ENCODE results near the gene WDR5B.
A peak's percentile ranks its signal among the peaks of the same experiment; 100 is the strongest.

Gene WDR5B

GRCh38 chr3:122410111-122410510 lies 5.8 kb downstream of the WDR5B start:
- Histone ChIP-seq H3K9me3 (ENCODE audit: control insufficient read depth, low read length) (no peaks in the 10 kb centered on the region), H3K36me3 (ENCODE audit: control insufficient read depth, insufficient read depth, low read length) (peaks cover 6% of the 10 kb centered on the region), H3K4me1 (ENCODE audit: control insufficient read depth, insufficient read depth, low read length, poor library complexity, severe bottlenecking) (no peaks in the 10 kb centered on the region), H3K27ac (ENCODE audit: low read depth, low read length, severe bottlenecking) (no peak overlapping the region), H3K4me3 (ENCODE audit: extremely low read depth, insufficient read depth, low read length, poor library complexity, severe bottlenecking) (no peak overlapping the region)
- WGBS, 2 experiments (ENCODE audit: insufficient coverage in 2 of 2): no CpG with 5 or more reads among the region's 4 CpGs

DNA sequence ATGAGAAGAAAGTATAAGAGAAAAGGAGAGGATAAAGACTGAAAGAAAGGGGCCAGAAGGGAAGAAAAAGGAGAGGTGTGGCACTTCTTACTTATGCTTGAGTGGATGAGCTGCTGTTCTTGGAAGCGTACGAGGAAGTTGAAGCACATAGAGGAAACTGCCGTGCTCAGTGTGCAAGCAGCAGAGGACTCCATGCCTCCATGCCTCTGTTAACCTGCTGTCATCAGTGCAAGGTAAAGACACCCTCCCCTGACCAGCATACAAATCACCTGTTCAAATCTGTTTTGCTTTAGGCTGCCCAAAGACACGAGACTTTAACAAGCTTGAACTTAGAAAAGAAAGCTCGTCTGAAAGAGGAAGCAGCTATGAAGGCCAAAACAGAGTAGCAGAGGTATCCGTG lies 6.4 kb downstream of the WDR5B start:
- Histone ChIP-seq H3K27ac (ENCODE audit: low read depth, low read length, severe bottlenecking) (no peak overlapping the region), H3K4me3 (ENCODE audit: extremely low read depth, insufficient read depth, low read length, poor library complexity, severe bottlenecking) (no peak overlapping the region), H3K4me1 (ENCODE audit: control insufficient read depth, insufficient read depth, low read length, poor library complexity, severe bottlenecking) (no peaks in the 10 kb centered on the region), H3K36me3 (ENCODE audit: control insufficient read depth, insufficient read depth, low read length) (peaks cover 6% of the 10 kb centered on the region), H3K9me3 (ENCODE audit: control insufficient read depth, low read length) (no peaks in the 10 kb centered on the region)
- 92 to 95% methylated on average over 6 of the region's 6 CpGs for WGBS, 2 experiments (ENCODE audit: insufficient coverage in 2 of 2)

DNA sequence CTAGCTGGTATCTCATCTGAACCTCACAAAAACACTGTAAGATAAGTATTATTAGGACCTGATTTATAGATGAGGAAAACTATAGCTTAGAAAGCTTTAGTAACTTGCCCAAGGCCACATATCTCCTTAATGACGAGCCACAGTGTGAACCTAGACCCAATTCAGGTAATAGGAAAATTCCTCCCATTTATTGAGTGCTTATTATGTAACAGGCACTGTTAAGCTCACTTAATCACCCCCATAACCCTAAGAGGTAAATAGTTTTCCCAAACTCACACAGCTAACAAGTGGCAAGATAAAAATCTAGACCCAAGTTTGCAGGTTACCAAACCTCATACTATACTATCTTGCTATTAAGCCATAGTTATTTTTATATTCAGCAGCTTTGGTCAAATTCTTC lies 7.9 kb downstream of the WDR5B start:
- Histone ChIP-seq H3K36me3 (ENCODE audit: control insufficient read depth, insufficient read depth, low read length) (peaks cover 6% of the 10 kb centered on the region), H3K4me1 (ENCODE audit: control insufficient read depth, insufficient read depth, low read length, poor library complexity, severe bottlenecking) (peaks cover 9% of the 10 kb centered on the region), H3K27ac (ENCODE audit: low read depth, low read length, severe bottlenecking) (no peak overlapping the region), H3K4me3 (ENCODE audit: extremely low read depth, insufficient read depth, low read length, poor library complexity, severe bottlenecking) (no peak overlapping the region), H3K9me3 (ENCODE audit: control insufficient read depth, low read length) (no peaks in the 10 kb centered on the region)
- WGBS, 2 experiments (ENCODE audit: insufficient coverage in 2 of 2): 83% methylated on average over 1 of the region's 1 CpG; no CpG with 5 or more reads in 1 of the 2 experiments

DNA sequence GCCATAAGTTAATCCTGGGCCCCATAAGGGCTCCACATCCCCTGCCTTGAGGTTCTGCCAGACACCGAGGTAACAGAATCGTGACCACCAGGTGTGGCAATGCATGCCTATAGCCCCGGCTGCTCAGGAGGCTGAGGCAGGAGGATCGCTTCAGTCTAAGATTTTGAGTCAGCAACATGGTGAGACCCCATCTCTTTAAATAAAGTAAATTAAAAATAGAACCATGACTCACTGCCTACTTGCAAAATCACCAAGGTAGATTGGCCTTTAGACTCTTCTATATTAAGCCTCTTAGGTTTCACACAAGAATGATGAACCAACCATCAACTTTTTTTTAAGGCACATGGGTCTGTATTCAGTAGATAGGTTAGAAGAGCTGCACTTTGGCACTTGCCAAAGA lies 9.7 kb downstream of the WDR5B start:
- no peak overlapping the region for H3K27ac ChIP-seq (ENCODE audit: low read depth, low read length, severe bottlenecking)
- no peak overlapping the region for H3K4me3 ChIP-seq (ENCODE audit: extremely low read depth, insufficient read depth, low read length, poor library complexity, severe bottlenecking)
- WGBS, 2 experiments (ENCODE audit: insufficient coverage in 2 of 2): 92 to 100% methylated on average over 2 to 3 of the region's 4 CpGs
- H3K9me3 ChIP-seq (ENCODE audit: control insufficient read depth, low read length): no peaks in the 10 kb centered on the region
- H3K36me3 ChIP-seq (ENCODE audit: control insufficient read depth, insufficient read depth, low read length): peaks cover 6% of the 10 kb centered on the region
- peaks cover 9% of the 10 kb centered on the region for H3K4me1 ChIP-seq (ENCODE audit: control insufficient read depth, insufficient read depth, low read length, poor library complexity, severe bottlenecking)

GRCh38 chr3:122405015-122405414 lies 10.8 kb downstream of the WDR5B start:
- no peak overlapping the region for H3K27ac ChIP-seq (ENCODE audit: low read depth, low read length, severe bottlenecking)
- H3K4me1 ChIP-seq (ENCODE audit: control insufficient read depth, insufficient read depth, low read length, poor library complexity, severe bottlenecking): peaks cover 9% of the 10 kb centered on the region
- peaks cover 6% of the 10 kb centered on the region for H3K36me3 ChIP-seq (ENCODE audit: control insufficient read depth, insufficient read depth, low read length)
- 94 to 100% methylated on average over 2 to 3 of the region's 3 CpGs for WGBS, 2 experiments (ENCODE audit: insufficient coverage in 2 of 2)
- H3K4me3 ChIP-seq (ENCODE audit: extremely low read depth, insufficient read depth, low read length, poor library complexity, severe bottlenecking): no peak overlapping the region
- no peaks in the 10 kb centered on the region for H3K9me3 ChIP-seq (ENCODE audit: control insufficient read depth, low read length)

DNA sequence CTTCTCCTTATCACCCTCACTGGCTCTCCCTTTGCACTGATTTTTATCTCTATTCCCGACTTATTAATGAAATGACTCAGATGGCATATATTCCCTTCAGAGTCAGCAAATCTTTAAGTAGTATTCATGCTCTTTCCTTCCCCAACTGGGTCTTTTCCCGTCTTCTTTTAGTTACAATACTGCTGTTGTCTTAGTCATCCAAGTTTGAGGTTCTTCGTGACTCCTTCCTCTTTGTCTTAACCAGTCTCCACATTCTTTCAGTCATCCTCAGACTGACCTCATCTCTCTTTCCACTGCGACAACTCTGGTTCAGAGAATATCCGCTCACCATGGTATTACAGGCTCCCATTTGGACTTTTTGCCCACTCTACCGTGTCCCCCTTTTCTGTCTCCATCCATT lies 12.4 kb downstream of the WDR5B start:
- Histone ChIP-seq H3K27ac (ENCODE audit: low read depth, low read length, severe bottlenecking) (peak overlapping the region; percentile 41), H3K4me3 (ENCODE audit: extremely low read depth, insufficient read depth, low read length, poor library complexity, severe bottlenecking) (no peak overlapping the region), H3K9me3 (ENCODE audit: control insufficient read depth, low read length) (no peaks in the 10 kb centered on the region), H3K36me3 (ENCODE audit: control insufficient read depth, insufficient read depth, low read length) (peaks cover 6% of the 10 kb centered on the region), H3K4me1 (ENCODE audit: control insufficient read depth, insufficient read depth, low read length, poor library complexity, severe bottlenecking) (peaks cover 9% of the 10 kb centered on the region)
- WGBS, 2 experiments (ENCODE audit: insufficient coverage in 2 of 2): 92 to 93% methylated on average over 6 of the region's 6 CpGs

- H3K4me1 ChIP-seq (ENCODE audit: control insufficient read depth, insufficient read depth, low read length, poor library complexity, severe bottlenecking): peaks cover 15% of the 10 kb centered on the region
- no peaks in the 10 kb centered on the region for H3K9me3 ChIP-seq (ENCODE audit: control insufficient read depth, low read length)
- 100% methylated on average over 1 of the region's 2 CpGs for WGBS, 2 experiments (ENCODE audit: insufficient coverage in 2 of 2)
Measured at GRCh38 chr3:122398920-122399319, 16.9 kb downstream of the WDR5B start.

DNA sequence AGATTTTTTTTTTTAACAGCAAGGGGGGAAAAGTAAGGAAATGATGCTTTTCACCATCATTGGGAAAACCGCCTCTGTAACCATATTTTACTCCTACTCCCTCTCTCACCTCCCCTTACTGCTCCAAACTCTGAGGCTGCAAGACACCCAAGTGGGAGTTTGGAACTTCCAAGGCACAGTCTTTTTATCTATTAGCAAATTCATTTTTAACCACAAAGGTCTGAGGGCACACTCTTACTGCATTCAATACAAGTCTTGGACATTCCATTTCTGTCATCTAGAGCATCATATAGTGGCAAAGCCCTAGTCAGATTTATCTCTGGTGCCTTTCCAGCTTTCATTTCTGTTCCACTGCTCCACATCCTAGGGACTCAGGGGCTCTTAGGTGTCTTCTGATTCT lies 18.7 kb downstream of the WDR5B start:
- no peaks in the 10 kb centered on the region for H3K36me3 ChIP-seq (ENCODE audit: control insufficient read depth, insufficient read depth, low read length)
- no peaks in the 10 kb centered on the region for H3K9me3 ChIP-seq (ENCODE audit: control insufficient read depth, low read length)
- H3K27ac ChIP-seq (ENCODE audit: low read depth, low read length, severe bottlenecking): no peak overlapping the region
- peaks cover 16% of the 10 kb centered on the region for H3K4me1 ChIP-seq (ENCODE audit: control insufficient read depth, insufficient read depth, low read length, poor library complexity, severe bottlenecking)
- 100% methylated on average over 1 of the region's 1 CpG for WGBS, 2 experiments (ENCODE audit: insufficient coverage in 2 of 2)
- H3K4me3 ChIP-seq (ENCODE audit: extremely low read depth, insufficient read depth, low read length, poor library complexity, severe bottlenecking): no peak overlapping the region

More at GRCh38 chr3:122398920-122399319, 16.9 kb downstream of the WDR5B start:
- no peak overlapping the region for H3K27ac ChIP-seq (ENCODE audit: low read depth, low read length, severe bottlenecking)
- no peak overlapping the region for H3K4me3 ChIP-seq (ENCODE audit: extremely low read depth, insufficient read depth, low read length, poor library complexity, severe bottlenecking)
- no peaks in the 10 kb centered on the region for H3K36me3 ChIP-seq (ENCODE audit: control insufficient read depth, insufficient read depth, low read length)

DNA sequence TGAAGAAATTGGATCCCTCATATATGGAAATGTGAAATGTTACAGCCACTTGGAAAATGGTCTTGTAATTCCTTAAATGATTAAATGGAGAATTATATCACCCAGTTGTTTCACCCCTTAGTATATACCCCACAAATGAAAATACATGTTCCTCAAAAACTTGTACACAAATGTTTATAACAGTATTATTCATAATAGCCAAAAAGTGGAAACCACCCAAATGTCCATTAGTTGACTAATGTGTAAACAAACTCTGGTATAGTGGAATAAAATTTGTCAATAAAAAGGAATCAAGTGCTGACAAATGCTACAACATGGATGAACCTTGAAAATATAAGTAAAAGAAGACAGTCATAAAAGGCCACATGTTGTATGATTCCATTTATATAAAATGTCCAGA lies 19.4 kb downstream of the WDR5B start:
- H3K4me1 ChIP-seq (ENCODE audit: control insufficient read depth, insufficient read depth, low read length, poor library complexity, severe bottlenecking): peaks cover 16% of the 10 kb centered on the region
- H3K36me3 ChIP-seq (ENCODE audit: control insufficient read depth, insufficient read depth, low read length): no peaks in the 10 kb centered on the region
- H3K4me3 ChIP-seq (ENCODE audit: extremely low read depth, insufficient read depth, low read length, poor library complexity, severe bottlenecking): no peak overlapping the region
- H3K27ac ChIP-seq (ENCODE audit: low read depth, low read length, severe bottlenecking): no peak overlapping the region
- H3K9me3 ChIP-seq (ENCODE audit: control insufficient read depth, low read length): no peaks in the 10 kb centered on the region

DNA sequence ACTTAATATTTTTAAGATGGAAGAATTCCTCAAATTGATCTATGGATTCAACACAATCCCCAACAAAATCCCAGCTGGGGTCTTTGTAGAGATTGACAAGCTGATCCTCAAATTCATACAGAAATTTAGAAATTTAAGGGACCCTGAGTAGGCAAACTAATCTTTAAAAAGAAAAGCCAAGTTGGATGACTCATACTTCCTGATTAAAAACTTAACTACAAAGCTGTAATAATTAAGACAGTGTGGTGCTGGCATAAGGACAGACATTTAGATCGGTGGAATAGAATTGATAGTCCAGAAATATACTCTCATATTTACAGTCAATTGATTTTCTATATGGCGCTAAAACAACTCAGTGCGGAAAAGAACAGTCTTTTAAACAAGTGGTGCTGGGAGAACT lies 20.3 kb downstream of the WDR5B start:
- no CpG with 5 or more reads among the region's 3 CpGs for WGBS, 2 experiments (ENCODE audit: insufficient coverage in 2 of 2)
- H3K4me1 ChIP-seq (ENCODE audit: control insufficient read depth, insufficient read depth, low read length, poor library complexity, severe bottlenecking): peaks cover 16% of the 10 kb centered on the region
- no peaks in the 10 kb centered on the region for H3K9me3 ChIP-seq (ENCODE audit: control insufficient read depth, low read length)

DNA sequence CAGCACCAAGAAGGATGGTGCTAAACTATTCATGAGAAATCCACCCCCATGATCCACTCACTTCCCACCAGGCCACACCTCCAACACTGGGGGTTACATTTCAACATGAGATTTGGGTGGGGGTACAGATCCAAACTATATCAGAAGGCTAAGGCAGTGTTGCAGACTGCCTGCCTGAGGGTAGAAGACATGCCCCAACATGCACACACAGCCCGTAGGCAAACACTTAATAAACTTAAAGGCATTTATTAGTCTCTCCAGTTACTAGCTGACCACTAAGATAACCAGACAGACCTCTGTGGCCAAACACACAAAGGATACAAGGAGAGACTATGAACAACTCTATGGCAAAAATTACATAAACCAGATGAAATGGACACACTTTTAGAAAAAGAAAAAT lies 21.7 kb downstream of the WDR5B start:
- Histone ChIP-seq H3K36me3 (ENCODE audit: control insufficient read depth, insufficient read depth, low read length) (no peaks in the 10 kb centered on the region), H3K4me3 (ENCODE audit: extremely low read depth, insufficient read depth, low read length, poor library complexity, severe bottlenecking) (no peak overlapping the region), H3K9me3 (ENCODE audit: control insufficient read depth, low read length) (no peaks in the 10 kb centered on the region), H3K27ac (ENCODE audit: low read depth, low read length, severe bottlenecking) (no peak overlapping the region), H3K4me1 (ENCODE audit: control insufficient read depth, insufficient read depth, low read length, poor library complexity, severe bottlenecking) (peaks cover 16% of the 10 kb centered on the region)
- WGBS, 2 experiments (ENCODE audit: insufficient coverage in 2 of 2): 80 to 100% methylated on average over 1 of the region's 1 CpG

More for the DNA sequence above, 20.3 kb downstream of the WDR5B start:
- Histone ChIP-seq H3K27ac (ENCODE audit: low read depth, low read length, severe bottlenecking) (no peak overlapping the region), H3K36me3 (ENCODE audit: control insufficient read depth, insufficient read depth, low read length) (no peaks in the 10 kb centered on the region), H3K4me3 (ENCODE audit: extremely low read depth, insufficient read depth, low read length, poor library complexity, severe bottlenecking) (no peak overlapping the region)
